HG02678 (cell line): ENCODE measurements around the gene FBXO39.
"Not testable (repeated sequence)": the region's sequence is repeated elsewhere in the genome, so short reads cannot be mapped to it uniquely, and the experiment has no call there.

Experiments used
- ATAC-seq: cut with Tn5 transposase; IDR thresholded peaks from one replicate; pipeline ENCODE4 v1.9.1; 2021; ENCODE audit warnings: mild to moderate bottlenecking, moderate library complexity; ENCODE audit not compliant: unreplicated experiment

The FBXO39 gene

GRCh38 chr17:6789146-6789545 is 13.1 kb downstream of the FBXO39 start:
- no peak for ATAC-seq

- ATAC-seq: no peak
Observed at GRCh38 chr17:6793748-6794493, 17.9 kb downstream of the FBXO39 start.

- ATAC-seq: no peak
Observed at GRCh38 chr17:6796017-6796886, 20.2 kb downstream of the FBXO39 start.

- no peak for ATAC-seq
Observed at GRCh38 chr17:6796887-6797490, 21.0 kb downstream of the FBXO39 start.

- no peak for ATAC-seq
Observed at GRCh38 chr17:6797718-6798351, 21.8 kb downstream of the FBXO39 start.

- ATAC-seq: no peak
Observed at GRCh38 chr17:6799738-6800137, 23.7 kb downstream of the FBXO39 start.

- ATAC-seq: no peak
Observed at GRCh38 chr17:6800422-6801027, 24.5 kb downstream of the FBXO39 start.

- no peak for ATAC-seq
Observed at GRCh38 chr17:6811510-6811909, 35.5 kb downstream of the FBXO39 start.

- ATAC-seq: no peak
Observed at GRCh38 chr17:6812295-6812694, 36.3 kb downstream of the FBXO39 start.

- no peak for ATAC-seq
Observed at GRCh38 chr17:6815775-6816174, 39.8 kb downstream of the FBXO39 start.

GRCh38 chr17:6816368-6816767 is 40.4 kb downstream of the FBXO39 start:
- ATAC-seq: not testable (repeated sequence)

- ATAC-seq: no peak
Observed at GRCh38 chr17:6818938-6819337, 42.9 kb downstream of the FBXO39 start.

- ATAC-seq: no peak
Observed at GRCh38 chr17:6823011-6823442, 47.0 kb downstream of the FBXO39 start.

- no peak for ATAC-seq
Observed at GRCh38 chr17:6830383-6830986, 54.5 kb downstream of the FBXO39 start.

GRCh38 chr17:6831661-6832263 is 55.7 kb downstream of the FBXO39 start, which contains the start of gene TEKT1:
Gene TEKT1, minus strand, starts transcription at chr17:6831729. Its CDS starts 1,353 bp downstream, at chr17:6830376.
- no peak for ATAC-seq
